Right lobe of liver (tissue), 4 donors: ENCODE data around the gene LMBRD2.

Source experiments
- CTCF ChIP-seq, 4 donors: fragments of 200-600 bp in 3 of 4; fragments of 450-650 bp in 1 of 4; IDR thresholded peaks; one replicate each; pipeline versions ENCODE4 v1.5.1 to v1.8.0; 2016 to 2022; ENCODE audit warnings: antibody characterized with exemption in 4 of 4, mild to moderate bottlenecking in 2 of 4
- POLR2A ChIP-seq: fragments of 450-650 bp; IDR thresholded peaks from one replicate; pipeline ENCODE4 v1.6.1; 2017; ENCODE audit warnings: antibody characterized with exemption, mild to moderate bottlenecking
- donor health status: DM: no; HTN: no; CAD: no.
- donor health status: DM: no; HTN: no; CAD: no.
- donor health status: DM: no; HTN: yes; CAD: no.

DNA sequence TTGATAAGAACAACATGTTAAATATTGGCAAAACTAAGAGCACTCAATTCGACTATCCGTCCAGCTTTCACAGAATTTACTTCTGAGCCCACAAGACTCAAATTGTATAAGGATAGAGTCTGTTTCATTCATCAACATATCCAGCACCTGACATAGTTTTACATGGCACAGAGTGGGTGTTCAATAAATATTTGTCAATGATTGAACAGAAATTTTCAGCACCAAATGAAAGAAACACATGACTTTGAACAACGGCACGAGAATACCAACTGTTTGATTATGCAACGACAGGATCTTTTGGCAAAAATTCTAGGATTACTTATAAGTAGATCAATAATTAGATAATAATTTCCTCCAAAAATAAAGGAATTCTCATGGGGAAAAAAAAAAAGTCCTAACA lies 42.1 kb upstream of the LMBRD2 start:
- TF ChIP-seq CTCF (IDR thresholded peaks at IDR 0.05), result no peak
- TF ChIP-seq POLR2A, result no peak
